ENCODE results near the gene P4HB.

- no peak for TF ChIP-seq CTCF (conservative IDR thresholded peaks at IDR 0.05; ENCODE audit: low read depth in 2 of 2)
- TF ChIP-seq CREB1 (CRISPR knock-in tag; IDR thresholded peaks at IDR 0.05; ENCODE audit: low read depth) = no peak
- no peak for TF ChIP-seq REST (IDR thresholded peaks at IDR 0.05; ENCODE audit: unreplicated experiment)
- TF ChIP-seq POLR2AphosphoS5 (IDR thresholded peaks at IDR 0.05; ENCODE audit: low read depth) = no peak
Observed at GRCh38 chr17:81823820-81824550, 36.4 kb downstream of the P4HB start.

Measured in GM23338 (cell line).